ENCODE measurements around the gene HOMER1. TPM values are rescaled to one million over a fixed set of nuclear protein-coding genes. Genes with fewer than 3 reads are reported as not detected.

The HOMER1 gene
- total and polyA plus RNA-seq, 10 of the 15 experiments (the other 5 are each of a cell fraction or from before 2014, with no cell fraction given) = 0.96 to 22.0 (median 7.5) TPM

GRCh38 chr5:79514391-79515105 is 614 bp upstream of the HOMER1 start (continued):
- TF ChIP-seq YBX1 (IDR thresholded peaks at IDR 0.05) = no peak
- peak; percentile 78 for TF ChIP-seq EED (IDR thresholded peaks at IDR 0.05; ENCODE audit: low read depth)
- TF ChIP-seq E4F1 (IDR thresholded peaks at IDR 0.05; ENCODE audit: borderline replicate concordance, partially characterized antibody) = peak; percentile 41
- TF ChIP-seq POLR2AphosphoS2 (IDR thresholded peaks at IDR 0.05; ENCODE audit: low read depth, low read length) = no peak
- TF ChIP-seq PKNOX1 (IDR thresholded peaks at IDR 0.05) = peak; percentile 62
- no peak for TF ChIP-seq BCL11A (IDR thresholded peaks at IDR 0.05; ENCODE audit: low read depth, low read length)
- peak; percentile 66; the same call in 1 of the 3 replicates for TF ChIP-seq POU2F2 (IDR thresholded peaks at IDR 0.05; ENCODE audit: borderline replicate concordance, low read depth, low read length)
- TF ChIP-seq IRF4 (IDR thresholded peaks at IDR 0.05; ENCODE audit: low read depth, low read length) = peak; percentile 21; the same call in 1 of the 2 replicates
- no peak for TF ChIP-seq ZNF592 (IDR thresholded peaks at IDR 0.05)
- TF ChIP-seq DPF2 (IDR thresholded peaks at IDR 0.05) = peak; percentile 73; the same call in 1 of the 2 replicates
- TF ChIP-seq SMAD1 (IDR thresholded peaks at IDR 0.05; ENCODE audit: low read depth, partially characterized antibody) = no peak
- peak; percentile 43; the same call in 1 of the 2 replicates for TF ChIP-seq TCF3 (IDR thresholded peaks at IDR 0.05; ENCODE audit: borderline replicate concordance, insufficient read depth, low read depth, low read length)
- no peak for TF ChIP-seq EZH2 (IDR thresholded peaks at IDR 0.05; ENCODE audit: borderline replicate concordance, control insufficient read depth, low read depth, low read length)
- no peak for TF ChIP-seq HSF1 (IDR thresholded peaks at IDR 0.05; ENCODE audit: low read depth, low read length)
- TF ChIP-seq ZSCAN29 (IDR thresholded peaks at IDR 0.05) = no peak
- TF ChIP-seq TCF7 (IDR thresholded peaks at IDR 0.05; ENCODE audit: borderline replicate concordance) = no peak
- TF ChIP-seq BHLHE40 (IDR thresholded peaks at IDR 0.05; ENCODE audit: borderline replicate concordance in 1 of 2, low read depth in 2 of 2, low read length in 1 of 2) = peak; percentile 16 to 58; a peak in 1 of 4 replicates
- no peak for TF ChIP-seq CHD4 (IDR thresholded peaks at IDR 0.05)
- TF ChIP-seq RUNX3 (IDR thresholded peaks at IDR 0.05; ENCODE audit: low read length) = peak; percentile 63; the same call in 1 of the 2 replicates
- TF ChIP-seq CBX5 (IDR thresholded peaks at IDR 0.05; ENCODE audit: low read depth) = no peak

All from GM12878 (cell line).